Measurements from ENCODE around the gene RAB25. TPM values are rescaled to one million over a fixed set of nuclear protein-coding genes. Genes with fewer than 3 reads are reported as not detected.
A peak's percentile ranks its signal among the peaks of the same experiment; 100 is the strongest.
"Not testable (repeated sequence)": the region's sequence is repeated elsewhere in the genome, so short reads cannot be mapped to it uniquely, and the experiment has no call there.

RAB25 gene
- total RNA-seq, 4 donors from 2014 or later, result 190 to 482 (median 272) TPM

GRCh38 chr1:156113282-156113950 is 52.5 kb downstream of the RAB25 start:
- WGBS, 2 donors, result 38 to 41% methylated on average over 3 to 4 of the region's 4 CpGs
- intact Hi-C loops (cut with DNase I), result no loop called here
- Histone ChIP-seq H3K9me3 (no peaks in the 10 kb centered on the region), H3K4me1 (peaks cover 29 to 72% (median 42%) of the 10 kb centered on the region in 3 donors), H3K27ac (peak overlapping the region; percentile 96 to 99 (median 98)), H3K27me3 (no peaks in the 10 kb centered on the region), H3K36me3 (no peaks in the 10 kb centered on the region), H3K4me3 (peak overlapping the region in 2 of 4 donors; percentile 91 to 93)
- no peak for DNase-seq
- TF ChIP-seq POLR2A (IDR thresholded peaks at IDR 0.05) (no peak), CTCF (IDR thresholded peaks at IDR 0.05) (no peak)

- Histone ChIP-seq H3K4me3 (peak within 1 kb of the TSS; percentile 91 to 93 (median 92)), H3K4me1 (peaks cover 36 to 72% (median 51%) of the 10 kb centered on the region in 3 donors), H3K27me3 (no peaks in the 10 kb centered on the region), H3K27ac (peak within 1 kb of the TSS; percentile 96 to 99 (median 98)), H3K9me3 (no peaks in the 10 kb centered on the region), H3K36me3 (no peaks in the 10 kb centered on the region)
- WGBS, 2 donors, result 0% methylated on average over 3 to 9 of the region's 37 CpGs
- DNase-seq, result peak; percentile 52
- intact Hi-C loops (cut with DNase I), result no loop called here
- TF ChIP-seq CTCF (IDR thresholded peaks at IDR 0.05), result no peak
- peak in 3 of 4 donors; percentile 88 to 99 (median 98) for TF ChIP-seq POLR2A (IDR thresholded peaks at IDR 0.05)
Measured at GRCh38 chr1:156114101-156114918, 53.4 kb downstream of the RAB25 start, which contains the start of gene LMNA. LMNA (plus strand) TSS chr1:156114711; CDS start chr1:156114919, 208 bp downstream.

GRCh38 chr1:156114919-156115513 is 54.1 kb downstream of the RAB25 start:
- H3K27ac ChIP-seq, result peak overlapping the region; percentile 96 to 99 (median 98)
- H3K36me3 ChIP-seq, result no peaks in the 10 kb centered on the region
- WGBS, 2 donors, result 0% methylated on average over 3 to 8 of the region's 49 CpGs
- H3K27me3 ChIP-seq, result no peaks in the 10 kb centered on the region
- peak overlapping the region; percentile 91 to 93 (median 92) for H3K4me3 ChIP-seq
- DNase-seq, result no peak
- intact Hi-C loops (cut with DNase I), result no loop called here
- peaks cover 43 to 78% (median 58%) of the 10 kb centered on the region in 3 donors for H3K4me1 ChIP-seq
- no peaks in the 10 kb centered on the region for H3K9me3 ChIP-seq
- peak in 1 of 4 donors; percentile 50 for TF ChIP-seq POLR2A (IDR thresholded peaks at IDR 0.05)
- no peak for TF ChIP-seq CTCF (IDR thresholded peaks at IDR 0.05)

DNA sequence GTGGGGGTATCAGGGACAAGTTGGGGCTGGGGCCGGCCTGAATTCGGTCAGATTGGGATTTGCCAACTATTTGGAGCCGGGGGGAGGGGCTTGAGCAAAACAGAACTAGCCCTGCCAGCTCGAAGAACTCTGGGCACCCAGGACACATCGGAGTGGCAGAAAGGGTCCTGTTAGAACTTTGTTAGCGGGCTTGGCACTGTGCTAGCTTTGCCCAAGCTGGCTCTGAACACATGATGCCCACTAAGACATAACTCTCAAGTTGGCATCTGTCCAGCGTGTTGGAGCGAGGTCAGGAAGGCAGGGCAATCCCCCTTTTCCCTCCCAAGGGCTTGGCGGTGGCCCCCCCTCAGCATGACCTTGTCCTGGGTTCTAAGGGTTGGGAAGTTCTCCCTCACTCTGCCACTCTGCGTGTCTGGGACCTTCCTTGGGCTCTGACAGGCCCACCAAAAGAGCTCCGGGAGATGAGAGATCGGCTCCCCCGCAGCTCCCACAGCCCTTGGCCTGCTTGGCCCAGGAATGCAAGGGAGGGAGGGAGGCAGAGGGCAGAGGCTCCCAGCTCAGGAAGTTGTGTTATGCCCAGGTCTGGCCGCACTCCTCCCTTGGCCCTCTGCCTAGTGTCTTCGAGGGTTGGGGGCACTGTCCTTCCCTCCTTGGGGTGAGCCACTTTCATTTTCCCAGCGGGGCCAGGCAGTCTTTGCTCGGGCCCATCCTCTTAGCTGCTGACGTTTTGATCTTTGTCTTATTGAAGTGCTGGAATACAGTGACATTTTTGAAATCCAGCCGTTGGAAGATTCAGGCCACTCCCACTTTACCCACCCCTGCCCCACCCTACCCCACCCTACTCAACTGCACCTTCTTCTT is 54.8 kb downstream of the RAB25 start:
- Histone ChIP-seq H3K9me3 (no peaks in the 10 kb centered on the region), H3K27me3 (no peaks in the 10 kb centered on the region), H3K4me3 (peak overlapping the region; percentile 91 to 93 (median 92)), H3K36me3 (no peaks in the 10 kb centered on the region), H3K4me1 (peaks cover 50 to 85% (median 65%) of the 10 kb centered on the region in 3 donors), H3K27ac (peak overlapping the region; percentile 96 to 99 (median 98))
- WGBS, 2 donors, result 1 to 3% methylated on average over 15 to 17 of the region's 19 CpGs
- intact Hi-C loops (cut with DNase I), result no loop called here
- no peak for DNase-seq
- TF ChIP-seq POLR2A (IDR thresholded peaks at IDR 0.05) (peak in 3 of 4 donors; percentile 7 to 61 (median 50)), CTCF (IDR thresholded peaks at IDR 0.05) (no peak)

GRCh38 chr1:156116731-156117130 is 55.8 kb downstream of the RAB25 start:
- H3K36me3 ChIP-seq; DNase-seq; H3K27me3 ChIP-seq; H3K9me3 ChIP-seq; intact Hi-C loops (cut with DNase I): not testable (repeated sequence)
- Histone ChIP-seq H3K27ac (peak overlapping the region; percentile 96 to 99 (median 98)), H3K4me1 (peaks cover 55 to 85% (median 72%) of the 10 kb centered on the region in 3 donors), H3K4me3 (peak overlapping the region; percentile 91 to 93 (median 92))
- 13 to 15% methylated on average over 4 to 5 of the region's 5 CpGs for WGBS, 2 donors
